ENCODE results near the gene TMEM200C.

- no peak for TF ChIP-seq EZH2 (optimal IDR thresholded peaks at IDR 0.05; ENCODE audit: low read depth, low read length)
- TF ChIP-seq CTCF (IDR thresholded peaks at IDR 0.05; ENCODE audit: low read length) = no peak
- TF ChIP-seq EZH2phosphoT487 (IDR thresholded peaks at IDR 0.05; ENCODE audit: low read length) = no peak
Measured at GRCh38 chr18:5885361-5885760, 10.0 kb downstream of the TMEM200C start.
